Fibroblast of peridontal ligament (primary cell): ENCODE results near the gene SNX7.

Experiments
- DNase-seq: peaks from one replicate; pipeline ENCODE4 v3.0.0-alpha.2; 2010; ENCODE audit errors: extremely low read depth

The SNX7 gene

DNA sequence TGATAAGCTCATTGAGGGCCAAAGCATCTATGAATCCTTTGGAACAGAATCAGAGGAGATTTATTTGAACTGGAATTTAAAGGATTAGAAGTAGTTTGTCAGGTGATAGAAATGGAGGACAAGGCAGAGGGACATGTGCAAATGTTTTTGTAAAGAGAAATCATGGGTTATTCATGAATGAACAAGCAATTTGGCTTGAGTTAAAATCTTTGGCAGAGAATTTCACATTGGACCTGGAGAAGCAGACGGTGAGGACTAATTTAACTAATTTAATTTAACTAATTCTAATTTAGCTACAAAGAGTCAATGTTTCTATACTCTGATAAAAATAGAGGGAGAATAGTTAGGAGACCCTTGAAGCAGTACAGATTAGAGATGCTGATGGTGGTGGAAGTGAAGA is 36.3 kb downstream of the SNX7 start:
- no peak for DNase-seq

GRCh38 chr1:98698625-98699024 is 37.1 kb downstream of the SNX7 start:
- no peak for DNase-seq

- DNase-seq = peak; percentile 11
These were observed 38.7 kb downstream of the SNX7 start for GRCh38 chr1:98700228-98700627.

DNA sequence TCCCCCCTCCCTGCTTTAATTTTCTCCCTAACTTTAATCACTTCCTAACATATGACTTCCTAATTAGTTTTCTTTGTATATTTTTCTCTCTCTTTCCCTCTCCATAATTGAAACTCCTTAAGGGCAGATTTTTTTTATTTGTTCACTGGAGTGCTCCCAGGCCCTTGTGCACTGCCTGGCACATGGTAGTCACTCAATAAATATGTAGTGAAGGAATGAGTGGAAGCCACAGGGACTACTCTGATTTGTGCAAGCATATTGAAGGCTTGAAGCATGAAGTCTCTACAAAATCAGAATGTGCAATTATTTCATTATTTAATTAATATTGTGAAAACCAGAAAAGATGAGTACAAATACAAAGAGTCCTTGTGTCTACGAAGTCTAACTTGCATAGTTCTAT is 41.5 kb downstream of the SNX7 start:
- peak; percentile 60 for DNase-seq

DNA sequence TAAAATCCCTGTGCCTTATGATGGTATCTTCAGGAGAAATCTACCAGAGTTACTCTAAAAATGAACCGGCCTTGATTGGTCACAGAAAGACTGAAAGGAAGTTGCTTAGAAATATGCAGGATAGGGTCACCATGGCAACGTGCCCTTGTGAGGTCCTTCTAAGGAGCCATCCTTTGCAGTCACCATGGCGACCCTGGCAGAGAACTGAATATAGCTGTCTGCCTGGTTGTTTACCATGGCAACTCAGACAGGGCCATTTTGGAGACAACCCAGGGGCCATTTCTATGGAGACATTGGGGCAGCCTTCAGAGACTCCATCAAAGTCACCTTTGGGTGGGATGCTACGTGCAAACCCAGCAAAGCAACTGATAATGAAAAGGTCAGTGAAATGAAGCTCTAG is 43.0 kb downstream of the SNX7 start:
- DNase-seq = peak; percentile 8

GRCh38 chr1:98704971-98705370 is 43.5 kb downstream of the SNX7 start:
- DNase-seq = no peak

- DNase-seq = no peak
These were observed 44.1 kb downstream of the SNX7 start for GRCh38 chr1:98705591-98705990.

DNA sequence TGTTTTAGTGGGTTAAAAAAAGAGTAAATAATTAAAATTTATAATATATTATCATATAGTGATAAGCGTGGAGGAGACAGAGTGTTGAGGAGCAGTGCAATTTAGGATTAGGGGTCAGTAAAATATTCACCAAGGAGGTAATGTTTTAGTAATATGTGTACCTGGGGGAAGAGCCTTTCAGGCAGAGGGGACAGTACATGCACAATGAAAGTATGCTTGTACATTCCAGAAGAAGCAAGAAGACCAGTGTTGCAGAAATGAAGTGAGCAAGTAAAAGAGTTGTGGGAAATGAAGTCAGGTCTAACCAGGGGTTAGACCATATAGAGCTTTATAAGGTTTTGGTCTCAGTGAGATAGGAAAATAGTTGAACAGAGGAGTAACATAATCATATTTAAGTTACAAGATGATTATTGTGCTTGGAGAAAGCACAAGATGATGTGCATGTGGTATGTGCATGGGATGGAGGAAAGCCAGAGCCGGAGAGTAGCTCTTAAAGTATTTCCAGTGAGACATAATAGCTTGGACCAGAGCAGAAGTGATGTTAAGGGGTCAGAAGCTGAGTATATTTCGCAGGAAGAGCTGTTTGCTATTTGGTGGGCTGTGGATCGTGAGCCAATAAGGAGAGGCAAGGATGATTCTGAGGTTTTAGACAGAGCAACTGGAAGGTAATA is 44.8 kb downstream of the SNX7 start:
- DNase-seq = peak; percentile 67

DNA sequence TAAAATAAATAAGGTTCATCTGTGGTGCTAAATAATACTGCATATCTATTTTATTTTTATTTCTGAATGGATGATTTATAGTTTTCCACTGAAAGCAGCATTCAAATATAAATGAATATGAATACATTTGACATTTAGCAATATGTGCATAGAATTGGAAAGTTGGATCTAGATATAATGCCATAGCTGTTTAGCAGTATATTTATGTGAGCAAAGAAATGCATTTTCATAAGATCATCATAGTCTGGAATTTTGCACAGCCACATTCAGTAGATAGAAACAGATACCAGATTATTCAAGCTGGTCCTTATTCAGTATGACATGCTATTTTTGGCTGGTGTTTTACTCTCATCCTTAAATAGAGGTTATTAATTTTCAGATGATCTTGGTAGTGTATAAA is 46.0 kb downstream of the SNX7 start:
- no peak for DNase-seq

DNA sequence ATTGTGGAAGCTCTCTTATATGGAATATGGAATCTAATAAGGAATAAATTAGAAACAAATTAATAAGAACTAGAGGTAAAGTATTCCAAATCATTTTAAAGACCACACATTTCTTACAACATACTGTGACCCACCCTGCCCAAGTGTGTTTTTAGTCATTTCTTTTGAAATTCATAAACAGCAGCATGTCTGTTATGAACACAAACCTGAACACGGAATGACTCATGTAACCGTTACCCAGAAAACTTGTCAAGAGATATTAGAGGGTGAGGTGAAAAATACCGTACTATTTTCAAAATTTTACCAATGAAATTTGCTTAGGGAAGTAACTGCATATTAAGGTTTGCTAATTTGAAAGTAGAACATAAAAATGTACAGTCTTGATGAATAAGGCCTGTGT is 48.4 kb downstream of the SNX7 start:
- no peak for DNase-seq

- no peak for DNase-seq
These were observed 62.1 kb downstream of the SNX7 start for GRCh38 chr1:98723574-98723973.

- peak; percentile 40 for DNase-seq
These were observed 71.7 kb downstream of the SNX7 start for GRCh38 chr1:98732985-98733781.

DNA sequence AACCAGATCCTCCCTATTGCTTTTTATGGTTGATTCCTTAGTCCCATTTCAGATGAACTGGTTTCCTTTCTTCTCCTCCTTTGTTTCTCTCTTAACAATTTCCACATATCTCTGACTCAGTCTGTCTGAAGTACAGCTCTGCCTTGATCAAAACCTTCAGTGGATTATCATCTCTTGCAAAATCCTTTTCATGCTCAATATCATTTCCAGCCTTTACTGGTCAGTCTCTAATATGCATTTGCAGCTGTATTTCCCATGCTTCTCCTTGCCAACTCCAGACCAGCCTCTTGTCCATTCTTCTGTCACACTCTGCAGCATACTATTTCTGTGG is 72.2 kb downstream of the SNX7 start:
- peak; percentile 70 for DNase-seq

DNA sequence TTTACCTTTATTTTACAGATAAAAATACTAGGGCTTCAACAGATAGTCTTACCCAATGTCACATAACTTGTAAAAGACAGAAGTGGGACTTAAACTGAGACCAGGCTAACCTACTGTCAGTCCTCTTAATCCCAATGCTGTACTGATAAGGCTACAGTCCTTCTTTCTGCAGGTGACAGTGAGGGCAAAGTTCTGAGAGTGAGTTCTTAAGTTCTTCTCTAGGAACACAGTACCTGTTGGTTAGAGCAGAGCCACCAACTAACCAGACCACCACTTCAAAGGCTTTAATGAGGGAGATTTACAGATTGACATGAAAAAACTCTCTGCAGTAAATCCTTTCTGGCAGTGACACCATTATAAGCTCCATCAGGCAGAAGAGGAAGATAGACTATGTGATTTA is 74.2 kb downstream of the SNX7 start:
- no peak for DNase-seq

- no peak for DNase-seq
These were observed 76.3 kb downstream of the SNX7 start for GRCh38 chr1:98737835-98738234.

GRCh38 chr1:98739762-98740161 is 78.2 kb downstream of the SNX7 start:
- no peak for DNase-seq

- no peak for DNase-seq
These were observed 79.6 kb downstream of the SNX7 start for GRCh38 chr1:98741164-98741563.

GRCh38 chr1:98749152-98749756 is 87.7 kb downstream of the SNX7 start:
- DNase-seq = peak; percentile 40

DNA sequence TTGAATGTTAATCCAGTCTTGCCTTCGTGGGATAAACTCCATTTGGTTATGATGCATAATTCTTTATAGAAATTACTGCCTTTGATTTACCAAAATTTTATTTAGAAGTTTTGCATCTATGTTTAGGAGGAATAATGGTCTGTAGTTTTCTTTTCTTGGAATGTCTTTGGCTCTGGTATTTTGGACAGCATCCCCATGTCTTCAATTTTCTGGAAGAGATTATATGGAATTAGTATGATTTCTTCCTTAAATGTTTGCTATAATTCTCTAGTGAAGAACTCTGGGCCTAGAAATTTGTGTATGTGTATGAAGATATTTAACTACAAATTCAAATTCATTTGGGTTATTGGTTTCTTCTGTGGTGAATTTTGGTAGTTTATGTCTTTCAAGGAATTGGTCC is 92.7 kb downstream of the SNX7 start:
- no peak for DNase-seq

- DNase-seq = no peak
These were observed 99.8 kb downstream of the SNX7 start for GRCh38 chr1:98761219-98761865.

- no peak for DNase-seq
These were observed 102.1 kb downstream of the SNX7 start for GRCh38 chr1:98763488-98764150.

DNA sequence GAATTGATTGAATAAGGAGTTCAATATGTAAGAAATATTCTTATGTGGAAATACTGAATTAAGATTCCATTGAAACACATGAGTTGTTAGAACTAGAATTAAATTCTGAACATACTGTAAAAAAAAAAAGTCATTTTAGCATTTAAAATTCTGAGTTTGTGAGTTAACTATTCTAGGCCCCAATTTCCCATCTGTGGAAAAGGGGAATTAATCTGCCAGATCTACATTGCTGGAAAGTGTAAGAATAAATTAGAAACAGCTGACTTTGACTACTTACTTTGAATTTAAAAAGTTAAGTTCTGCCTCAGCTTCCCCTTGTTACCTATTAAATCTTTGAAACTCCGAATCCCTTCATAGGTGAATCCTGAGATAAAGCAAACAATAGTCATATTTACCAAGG is 103.0 kb downstream of the SNX7 start:
- DNase-seq = no peak
